Breast epithelium (tissue), 3 donors: ENCODE data around the gene MRGPRX3.

Experiments used
- POLR2A ChIP-seq: fragments of 450-650 bp; IDR thresholded peaks from one replicate; pipeline ENCODE4 v1.6.1; 2016; ENCODE audit warnings: antibody characterized with exemption, mild to moderate bottlenecking, moderate library complexity
- TF ChIP-seq, protein P1 (sequence below), 3 donors: fragments of 450-650 bp; IDR thresholded peaks; one replicate each; pipeline ENCODE4 v1.5.1; 2016 to 2017; ENCODE audit warnings: antibody characterized with exemption in 3 of 3, mild to moderate bottlenecking in 3 of 3, moderate library complexity in 3 of 3

DNA sequence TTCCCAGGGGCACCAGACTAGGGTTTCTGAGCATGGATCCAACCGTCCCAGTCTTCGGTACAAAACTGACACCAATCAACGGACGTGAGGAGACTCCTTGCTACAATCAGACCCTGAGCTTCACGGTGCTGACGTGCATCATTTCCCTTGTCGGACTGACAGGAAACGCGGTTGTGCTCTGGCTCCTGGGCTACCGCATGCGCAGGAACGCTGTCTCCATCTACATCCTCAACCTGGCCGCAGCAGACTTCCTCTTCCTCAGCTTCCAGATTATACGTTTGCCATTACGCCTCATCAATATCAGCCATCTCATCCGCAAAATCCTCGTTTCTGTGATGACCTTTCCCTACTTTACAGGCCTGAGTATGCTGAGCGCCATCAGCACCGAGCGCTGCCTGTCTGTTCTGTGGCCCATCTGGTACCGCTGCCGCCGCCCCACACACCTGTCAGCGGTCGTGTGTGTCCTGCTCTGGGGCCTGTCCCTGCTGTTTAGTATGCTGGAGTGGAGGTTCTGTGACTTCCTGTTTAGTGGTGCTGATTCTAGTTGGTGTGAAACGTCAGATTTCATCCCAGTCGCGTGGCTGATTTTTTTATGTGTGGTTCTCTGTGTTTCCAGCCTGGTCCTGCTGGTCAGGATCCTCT is 41.0 kb downstream of the MRGPRX3 start:
- TF ChIP-seq, protein P1, sequence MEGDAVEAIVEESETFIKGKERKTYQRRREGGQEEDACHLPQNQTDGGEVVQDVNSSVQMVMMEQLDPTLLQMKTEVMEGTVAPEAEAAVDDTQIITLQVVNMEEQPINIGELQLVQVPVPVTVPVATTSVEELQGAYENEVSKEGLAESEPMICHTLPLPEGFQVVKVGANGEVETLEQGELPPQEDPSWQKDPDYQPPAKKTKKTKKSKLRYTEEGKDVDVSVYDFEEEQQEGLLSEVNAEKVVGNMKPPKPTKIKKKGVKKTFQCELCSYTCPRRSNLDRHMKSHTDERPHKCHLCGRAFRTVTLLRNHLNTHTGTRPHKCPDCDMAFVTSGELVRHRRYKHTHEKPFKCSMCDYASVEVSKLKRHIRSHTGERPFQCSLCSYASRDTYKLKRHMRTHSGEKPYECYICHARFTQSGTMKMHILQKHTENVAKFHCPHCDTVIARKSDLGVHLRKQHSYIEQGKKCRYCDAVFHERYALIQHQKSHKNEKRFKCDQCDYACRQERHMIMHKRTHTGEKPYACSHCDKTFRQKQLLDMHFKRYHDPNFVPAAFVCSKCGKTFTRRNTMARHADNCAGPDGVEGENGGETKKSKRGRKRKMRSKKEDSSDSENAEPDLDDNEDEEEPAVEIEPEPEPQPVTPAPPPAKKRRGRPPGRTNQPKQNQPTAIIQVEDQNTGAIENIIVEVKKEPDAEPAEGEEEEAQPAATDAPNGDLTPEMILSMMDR (IDR thresholded peaks at IDR 0.05) = no peak
- TF ChIP-seq POLR2A = no peak
